T-helper 1 cell (primary cell): ENCODE results near the gene TRIM43.
"Not testable (repeated sequence)": the region's sequence is repeated elsewhere in the genome, so short reads cannot be mapped to it uniquely, and the experiment has no call there.

ENCODE experiments used
- DNase-seq, 5 donors: peaks; one replicate each; pipeline ENCODE4 v3.0.0-alpha.2; 2012 to 2020
- total RNA-seq, 4 donors: gene quantifications; one replicate each; lab custom pipeline; 2026; lab: John Stamatoyannopoulos, UW

The TRIM43 gene
- total RNA-seq, result 0 reads per million in 4 donors

- DNase-seq, result not testable (repeated sequence)
These were observed at the start of gene TRIM43 for GRCh38 chr2:95591701-95592100. Gene TRIM43, plus strand, starts transcription at chr2:95592001. Its CDS starts 2,023 bp downstream, at chr2:95594024.

GRCh38 chr2:95551055-95551568 lies 40.7 kb upstream of the TRIM43 start:
- DNase-seq, result no peak

- DNase-seq, result no peak
These were observed 38.9 kb upstream of the TRIM43 start for GRCh38 chr2:95552911-95553310.

- no peak for DNase-seq
These were observed 22.6 kb upstream of the TRIM43 start for GRCh38 chr2:95569170-95569569.

GRCh38 chr2:95573866-95574265 lies 17.9 kb upstream of the TRIM43 start:
- DNase-seq, result no peak

GRCh38 chr2:95574506-95574905 lies 17.3 kb upstream of the TRIM43 start:
- DNase-seq, result no peak

- DNase-seq, result no peak
These were observed 15.9 kb upstream of the TRIM43 start for GRCh38 chr2:95575857-95576256.

GRCh38 chr2:95578539-95578938 lies 13.3 kb upstream of the TRIM43 start:
- no peak for DNase-seq

GRCh38 chr2:95583545-95583944 lies 8.3 kb upstream of the TRIM43 start:
- DNase-seq, result not testable (repeated sequence)

GRCh38 chr2:95584321-95584720 lies 7.5 kb upstream of the TRIM43 start:
- DNase-seq, result not testable (repeated sequence)

- DNase-seq, result peak in 1 of 5 donors; percentile 14
These were observed 1.8 kb upstream of the TRIM43 start for GRCh38 chr2:95589777-95590536.

GRCh38 chr2:95592973-95593372 lies 1.2 kb downstream of the TRIM43 start:
- DNase-seq, result not testable (repeated sequence)

GRCh38 chr2:95595012-95595411 lies 3.2 kb downstream of the TRIM43 start:
- DNase-seq, result not testable (repeated sequence)

GRCh38 chr2:95601301-95601700 lies 9.5 kb downstream of the TRIM43 start:
- DNase-seq, result not testable (repeated sequence)

- not testable (repeated sequence) for DNase-seq
These were observed 10.3 kb downstream of the TRIM43 start for GRCh38 chr2:95602146-95602545.

GRCh38 chr2:95608356-95608755 lies 16.6 kb downstream of the TRIM43 start:
- DNase-seq, result not testable (repeated sequence)

GRCh38 chr2:95609764-95610163 lies 18.0 kb downstream of the TRIM43 start:
- DNase-seq, result not testable (repeated sequence)

- DNase-seq, result not testable (repeated sequence)
These were observed 21.2 kb downstream of the TRIM43 start for GRCh38 chr2:95613048-95613447.

GRCh38 chr2:95622728-95623127 lies 30.9 kb downstream of the TRIM43 start:
- not testable (repeated sequence) for DNase-seq

- DNase-seq, result not testable (repeated sequence)
These were observed 39.2 kb downstream of the TRIM43 start for GRCh38 chr2:95630987-95631386.

GRCh38 chr2:95633626-95634259 lies 41.9 kb downstream of the TRIM43 start:
- not testable (repeated sequence) for DNase-seq

- DNase-seq, result not testable (repeated sequence)
These were observed 48.9 kb downstream of the TRIM43 start for GRCh38 chr2:95640515-95641288.

GRCh38 chr2:95641289-95641575 lies 49.4 kb downstream of the TRIM43 start:
- DNase-seq, result not testable (repeated sequence)
